T-helper 2 cell (primary cell): ENCODE measurements around the gene RAB17.

ENCODE experiments used
- DNase-seq, 5 experiments: peaks; one replicate each; pipeline versions ENCODE4 v3.0.0 to v3.0.0-alpha.2; 2012 to 2022

Gene RAB17

DNA sequence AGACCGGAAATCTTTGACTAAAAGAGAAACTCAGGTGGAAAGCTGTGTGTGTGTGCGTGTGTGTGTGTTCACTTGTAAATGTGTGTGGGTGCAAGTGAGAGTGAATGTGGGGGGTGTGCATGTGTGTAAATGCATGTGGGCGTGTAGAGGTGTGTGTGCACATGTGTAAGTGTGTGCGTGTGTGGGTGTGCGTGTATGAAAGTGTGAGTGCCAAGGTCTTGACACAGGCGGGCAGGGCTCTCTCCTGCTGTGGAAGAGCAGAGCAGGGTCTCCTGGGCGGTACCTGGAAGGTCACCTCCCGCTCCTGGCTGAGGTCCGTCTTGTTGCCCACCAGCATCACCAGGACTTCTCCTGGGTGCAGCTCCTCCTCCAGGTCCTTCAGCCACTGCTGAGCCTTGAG lies 13.6 kb downstream of the RAB17 start:
- no peak for DNase-seq

DNA sequence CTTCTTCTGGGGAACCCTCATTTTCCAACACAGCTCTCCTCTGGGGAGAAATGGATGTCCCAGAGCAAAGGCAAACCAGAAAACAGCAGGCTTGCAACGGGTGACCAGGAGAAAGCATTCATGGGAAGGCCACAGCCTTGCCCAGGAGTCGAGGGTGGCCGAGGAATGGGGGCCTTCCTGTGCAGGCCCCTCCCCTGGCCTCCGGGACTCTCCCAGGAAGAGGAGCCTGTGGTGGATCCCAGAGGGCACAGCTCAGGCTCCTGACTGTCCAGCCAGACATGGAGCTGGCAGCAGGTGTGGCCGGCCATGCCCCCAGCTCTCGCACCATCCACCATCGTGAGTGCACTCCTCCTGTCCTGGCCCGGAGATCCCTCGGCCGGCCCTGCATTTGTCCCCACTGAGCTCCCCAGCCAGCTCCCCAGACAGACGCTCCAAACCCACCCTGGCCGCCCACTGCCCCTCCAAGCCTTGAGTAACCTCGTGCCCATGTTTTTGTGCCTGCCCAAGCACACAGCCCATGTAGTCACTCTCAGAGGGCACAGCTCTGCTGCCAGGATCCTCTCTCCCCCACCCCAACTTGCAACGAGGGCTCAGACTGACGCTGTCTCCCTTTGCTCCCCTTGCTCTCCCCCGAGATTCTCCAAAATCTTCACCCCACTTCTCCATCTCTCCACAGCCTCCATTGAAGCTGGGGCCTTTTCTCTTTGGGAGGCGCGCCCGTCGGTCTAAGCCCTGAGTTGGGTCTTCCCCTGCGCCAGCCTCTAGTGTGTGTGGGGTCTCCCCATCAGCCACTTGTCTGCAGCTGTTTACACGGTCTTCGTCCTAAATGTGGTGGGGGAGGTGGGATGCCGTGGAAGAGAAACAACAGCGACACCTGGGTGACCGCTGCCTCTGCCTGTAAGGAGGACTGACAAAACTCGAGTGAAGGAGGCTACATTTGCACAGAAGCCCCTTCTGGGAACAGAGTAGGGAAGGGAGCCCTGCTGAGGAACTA lies 14.4 kb downstream of the RAB17 start:
- no peak for DNase-seq

DNA sequence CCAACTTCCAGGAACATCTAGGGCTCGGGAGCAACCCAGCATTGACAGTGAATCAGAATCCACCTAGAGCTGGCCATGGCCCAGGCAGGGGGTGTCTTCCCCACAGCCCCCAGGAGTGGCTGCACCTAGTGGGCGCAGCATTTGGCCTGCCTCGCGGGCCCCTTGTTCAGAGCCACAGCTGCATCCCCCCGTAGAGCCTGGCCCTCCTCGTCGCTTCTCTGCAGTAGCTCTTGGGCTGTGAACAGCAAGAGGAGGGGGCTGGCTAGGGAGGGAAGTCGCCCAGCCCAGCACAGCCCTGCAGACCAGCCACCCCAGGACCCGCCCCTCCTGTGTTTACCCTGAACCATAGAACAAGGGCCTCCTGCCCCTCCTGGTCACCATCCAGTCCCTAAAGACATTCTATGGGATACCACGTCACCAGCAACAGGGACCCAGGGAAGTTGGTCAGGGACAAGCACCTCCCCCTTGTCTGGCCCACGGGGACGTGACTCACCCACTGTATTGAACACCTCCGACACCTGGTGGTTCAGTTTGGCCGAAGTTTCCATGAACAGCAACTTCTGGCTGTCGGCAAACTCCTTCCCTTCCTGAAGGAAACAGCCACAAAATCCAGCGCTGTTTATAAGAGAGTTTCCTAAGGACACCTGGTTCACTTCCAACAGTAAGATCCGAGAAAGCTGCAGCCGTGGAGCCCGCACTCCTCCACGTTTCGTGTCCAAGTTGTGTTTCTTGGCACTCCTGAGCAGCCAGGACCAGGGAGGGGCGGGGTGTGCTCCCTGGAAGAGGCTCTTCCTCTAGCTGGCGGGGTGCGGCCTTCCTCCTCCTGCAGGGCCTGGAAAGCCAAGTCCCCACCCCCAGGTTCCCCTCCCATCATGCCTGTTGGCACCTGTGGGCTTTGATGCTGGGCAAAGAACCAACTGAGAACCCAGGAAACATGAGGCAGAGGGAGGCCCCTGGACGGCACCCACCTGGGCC lies 15.4 kb downstream of the RAB17 start:
- no peak for DNase-seq

DNA sequence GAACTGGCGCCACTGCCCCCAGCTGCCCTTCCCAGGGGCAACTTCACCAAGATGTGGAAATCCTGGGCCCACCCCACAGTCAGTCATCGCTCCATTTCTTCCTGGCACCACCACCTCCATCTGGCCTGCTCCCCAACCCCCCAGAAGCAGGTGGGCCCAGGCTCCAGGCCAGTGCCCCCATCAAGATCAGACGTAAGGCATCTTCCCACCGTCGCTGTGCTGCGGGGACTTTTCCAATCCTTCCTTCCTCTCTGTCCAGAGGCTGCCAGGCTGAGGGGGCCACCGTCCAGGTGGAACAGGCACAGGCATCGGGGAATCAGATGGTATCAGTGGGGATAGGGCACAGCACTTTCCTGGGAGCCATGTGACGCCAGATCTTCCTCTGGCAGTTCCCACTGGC lies 16.1 kb downstream of the RAB17 start:
- no peak for DNase-seq

DNA sequence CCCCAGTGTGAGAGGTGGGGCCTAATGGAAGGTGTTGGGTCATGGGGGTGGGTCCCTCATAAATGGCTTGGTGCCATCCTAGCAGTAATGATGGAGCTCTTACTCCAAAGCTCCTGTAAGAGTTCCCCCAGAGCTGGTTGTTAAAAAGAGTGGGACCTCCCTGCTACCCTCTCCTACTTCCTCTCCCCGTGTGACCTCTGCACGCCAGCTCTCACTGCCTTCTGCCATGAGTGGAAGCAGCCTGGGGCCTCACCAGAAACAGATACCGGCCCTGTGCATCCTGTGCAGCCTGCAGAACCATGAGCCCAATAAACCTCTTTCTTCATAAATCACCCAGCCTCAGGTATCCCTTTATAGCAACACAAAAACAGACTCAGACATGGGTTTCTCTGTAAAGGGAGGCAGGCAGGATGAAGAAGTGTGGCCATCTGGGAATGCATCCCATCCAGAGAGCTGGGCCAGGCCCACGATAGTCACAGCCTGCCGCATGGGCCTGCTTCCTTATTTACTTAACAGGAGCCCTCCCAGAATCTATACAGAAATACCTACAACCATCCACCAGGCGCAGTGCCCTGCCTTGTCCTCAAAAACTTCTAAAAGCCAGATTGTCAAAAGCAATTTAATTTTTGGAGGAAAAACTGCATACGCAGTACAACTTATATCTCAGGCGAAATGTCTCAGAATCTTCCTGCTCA lies 16.7 kb downstream of the RAB17 start:
- no peak for DNase-seq

DNA sequence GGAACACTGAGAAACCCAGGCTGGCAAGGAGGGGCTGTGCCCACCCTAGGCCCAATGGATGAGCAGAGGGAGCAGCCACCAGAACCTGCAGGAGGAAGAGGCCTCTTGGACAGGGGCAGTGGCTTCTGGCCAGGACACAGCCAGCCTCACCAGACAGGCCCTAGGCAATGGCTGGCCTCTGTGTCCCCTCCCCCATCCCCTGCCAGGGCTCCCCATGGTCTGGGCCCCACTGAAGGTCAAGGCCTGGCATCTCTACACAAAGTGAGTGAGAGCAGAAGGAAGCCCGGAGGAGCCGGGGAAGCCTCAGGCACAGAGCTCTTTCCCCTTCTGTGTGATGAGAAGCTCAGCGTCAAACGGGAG lies 17.8 kb downstream of the RAB17 start:
- no peak for DNase-seq

DNA sequence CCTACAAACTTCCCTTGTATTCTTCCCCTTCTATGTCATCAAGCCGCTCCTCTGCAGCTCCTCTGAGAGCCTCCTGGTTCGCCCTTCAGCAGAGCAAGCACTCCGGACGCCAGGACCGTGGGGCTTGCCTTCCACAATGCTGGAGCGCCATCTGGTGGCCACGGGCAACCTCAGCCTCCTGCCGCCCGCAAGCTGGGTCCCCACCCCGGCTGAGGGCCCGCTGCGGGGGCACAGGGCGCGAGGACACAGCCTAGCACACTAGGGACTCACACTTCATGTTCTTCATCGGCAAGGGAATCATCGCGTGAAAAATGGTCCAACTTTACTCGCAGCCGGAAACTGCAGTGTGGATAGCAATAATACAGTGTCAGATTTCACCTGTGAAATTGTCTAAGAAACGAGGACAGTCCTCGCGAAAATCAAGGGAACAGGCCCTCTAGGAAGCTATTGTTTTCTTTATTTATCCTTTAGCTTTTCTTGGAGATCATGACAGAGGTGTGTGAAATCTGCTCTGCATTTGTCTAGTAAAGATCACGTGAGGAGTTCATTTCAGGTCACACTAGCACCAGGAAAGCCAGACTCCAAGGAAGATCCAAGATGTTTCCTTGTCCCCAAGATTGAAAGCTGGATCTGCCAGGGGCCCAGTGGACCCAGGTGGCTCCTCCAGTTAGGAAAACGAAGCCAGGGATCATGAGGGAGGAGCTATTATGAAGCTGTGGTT lies 18.4 kb downstream of the RAB17 start:
- DNase-seq = peak; percentile 52 to 83 (median 77)

DNA sequence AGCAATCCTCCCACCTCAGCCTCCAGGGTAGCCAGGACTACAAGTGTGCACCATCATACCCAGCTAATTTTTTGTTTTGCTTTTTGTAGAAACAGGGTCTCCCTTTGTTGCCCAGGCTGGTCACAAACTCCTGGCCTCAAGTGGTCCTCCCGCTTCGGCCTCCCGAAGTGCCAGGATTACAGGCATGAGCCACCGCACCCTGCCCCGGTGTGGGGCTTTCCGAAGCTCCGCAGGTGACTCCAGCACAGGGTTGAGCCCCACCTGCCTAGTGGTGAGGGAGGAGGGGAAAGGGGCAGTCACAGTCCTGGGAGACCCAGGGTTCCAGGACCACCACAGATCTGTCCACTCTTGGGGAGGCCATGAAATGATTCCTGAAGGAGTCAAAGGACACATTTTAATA lies 19.0 kb downstream of the RAB17 start:
- DNase-seq = no peak

DNA sequence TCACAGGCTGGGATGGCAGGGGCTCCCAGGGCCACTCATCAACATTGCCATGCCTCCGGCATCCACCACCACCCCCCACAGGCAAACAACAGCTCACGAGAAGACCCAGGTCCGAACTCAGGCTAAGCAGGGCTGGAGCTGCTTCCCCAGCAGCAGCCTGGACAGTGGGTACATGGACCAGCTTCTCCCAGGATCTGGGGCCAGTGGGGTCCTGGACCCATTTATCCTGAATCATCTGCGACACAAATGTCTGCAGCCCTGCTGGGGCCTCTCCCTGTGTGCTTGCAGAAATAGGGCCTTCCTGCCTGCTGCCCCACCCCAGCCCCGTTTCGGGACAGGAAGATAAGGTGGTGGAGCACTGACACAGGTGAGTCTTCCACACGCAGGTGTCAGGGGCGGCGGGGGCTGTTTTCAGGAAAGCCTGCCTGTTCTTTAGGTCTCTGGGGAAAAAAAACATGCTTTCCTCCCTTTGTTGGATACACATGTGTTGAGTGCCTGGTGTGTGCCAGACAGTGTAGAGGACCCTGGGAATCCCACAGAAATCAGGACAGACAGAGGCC lies 19.7 kb downstream of the RAB17 start:
- DNase-seq = no peak

DNA sequence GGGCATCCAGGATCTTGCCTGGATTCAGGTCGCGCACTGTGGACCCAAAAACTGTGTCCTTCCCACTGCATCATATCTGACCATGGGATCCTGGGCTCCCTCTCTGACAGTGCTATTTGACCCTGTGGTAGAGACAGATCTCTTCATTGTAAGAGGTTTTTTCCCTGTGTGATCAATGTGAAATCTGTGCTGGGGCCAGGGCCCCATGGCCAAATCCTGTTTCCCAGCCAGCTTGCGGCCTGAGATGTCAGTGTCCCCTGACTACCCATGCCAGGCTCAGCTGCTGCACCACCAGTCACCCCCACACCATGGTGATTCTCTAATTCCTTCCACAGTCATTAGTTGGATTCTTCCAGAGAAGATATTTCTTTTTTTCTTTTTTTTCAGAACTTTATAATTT lies 20.6 kb downstream of the RAB17 start:
- no peak for DNase-seq

DNA sequence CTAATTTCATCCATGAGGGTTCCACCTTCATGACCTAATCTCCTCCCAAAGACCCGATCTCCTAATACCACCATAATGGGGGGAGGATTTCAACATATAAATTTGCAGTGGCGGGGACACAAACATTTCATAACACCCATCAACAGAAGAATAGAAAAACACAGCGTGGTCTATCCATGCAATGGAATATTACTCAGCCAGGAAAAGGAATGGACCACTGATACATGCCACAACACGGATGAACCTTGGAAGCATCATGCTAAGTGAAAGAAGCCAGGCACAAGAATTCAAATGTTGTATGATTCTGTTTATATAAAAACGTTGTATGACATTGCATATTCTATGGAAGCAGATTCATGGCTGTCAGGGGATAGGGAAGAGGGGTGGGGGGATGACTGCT lies 21.5 kb downstream of the RAB17 start:
- DNase-seq = no peak

DNA sequence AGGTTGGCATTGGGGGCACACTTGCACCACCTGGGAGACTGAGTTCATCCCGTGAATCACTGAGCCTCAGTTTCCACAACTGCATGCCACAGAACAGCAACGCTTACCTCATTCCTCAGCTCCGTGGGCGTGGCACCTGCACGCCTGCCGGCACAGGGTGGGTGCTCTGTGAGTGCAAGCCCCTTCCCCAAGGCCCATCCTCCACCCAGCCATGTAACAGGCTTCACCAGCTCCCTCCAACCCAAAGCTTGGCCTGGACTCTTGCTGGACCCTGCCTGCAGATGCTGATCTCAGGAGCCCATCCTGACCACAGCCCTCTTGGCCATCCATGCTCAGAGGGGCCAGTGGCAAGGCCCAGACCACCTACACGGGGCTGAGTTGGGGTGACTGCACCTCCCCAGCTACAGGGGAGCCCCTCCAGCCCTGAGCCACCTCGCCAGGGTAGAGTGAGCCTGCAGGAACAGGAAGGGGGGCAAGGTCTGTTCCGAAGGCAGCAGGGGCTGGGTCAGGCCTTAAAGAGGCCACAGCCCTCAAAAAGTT lies 22.3 kb downstream of the RAB17 start:
- DNase-seq = no peak

DNA sequence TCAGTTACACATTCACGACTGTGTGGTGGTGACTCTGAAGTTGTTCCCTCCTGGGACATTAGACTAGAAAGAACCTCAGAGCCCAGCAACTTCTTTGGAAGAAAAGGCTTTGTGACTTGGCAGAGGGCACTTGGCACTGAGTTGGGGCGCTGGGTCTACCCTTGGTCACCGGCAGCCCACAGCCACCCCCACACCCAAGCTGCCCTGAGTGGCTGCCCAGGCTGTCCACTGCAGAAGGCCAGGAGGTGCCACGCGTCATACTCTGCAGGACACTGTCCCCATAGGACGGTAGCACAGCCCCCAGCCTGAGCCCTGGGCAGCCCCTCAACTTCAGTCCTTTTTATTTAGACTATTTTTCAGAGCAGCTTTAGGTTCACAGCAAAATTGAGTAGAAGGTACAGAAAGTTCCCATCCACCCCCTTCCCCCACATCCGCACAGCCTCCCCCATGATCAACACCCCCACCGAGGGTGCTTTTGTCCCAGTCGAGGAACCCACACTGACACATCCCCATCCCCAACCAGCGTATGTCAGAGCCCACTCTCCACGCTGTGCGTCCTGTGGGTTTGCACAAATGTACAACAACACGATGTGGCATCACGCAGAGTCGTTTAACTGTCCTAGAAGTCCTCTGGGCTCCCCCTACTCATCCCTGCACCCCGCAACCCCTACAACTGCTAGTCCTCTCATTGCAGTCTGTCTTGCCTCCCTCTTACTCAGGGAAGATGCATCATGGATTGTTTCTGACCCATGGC lies 23.1 kb downstream of the RAB17 start:
- DNase-seq = no peak

DNA sequence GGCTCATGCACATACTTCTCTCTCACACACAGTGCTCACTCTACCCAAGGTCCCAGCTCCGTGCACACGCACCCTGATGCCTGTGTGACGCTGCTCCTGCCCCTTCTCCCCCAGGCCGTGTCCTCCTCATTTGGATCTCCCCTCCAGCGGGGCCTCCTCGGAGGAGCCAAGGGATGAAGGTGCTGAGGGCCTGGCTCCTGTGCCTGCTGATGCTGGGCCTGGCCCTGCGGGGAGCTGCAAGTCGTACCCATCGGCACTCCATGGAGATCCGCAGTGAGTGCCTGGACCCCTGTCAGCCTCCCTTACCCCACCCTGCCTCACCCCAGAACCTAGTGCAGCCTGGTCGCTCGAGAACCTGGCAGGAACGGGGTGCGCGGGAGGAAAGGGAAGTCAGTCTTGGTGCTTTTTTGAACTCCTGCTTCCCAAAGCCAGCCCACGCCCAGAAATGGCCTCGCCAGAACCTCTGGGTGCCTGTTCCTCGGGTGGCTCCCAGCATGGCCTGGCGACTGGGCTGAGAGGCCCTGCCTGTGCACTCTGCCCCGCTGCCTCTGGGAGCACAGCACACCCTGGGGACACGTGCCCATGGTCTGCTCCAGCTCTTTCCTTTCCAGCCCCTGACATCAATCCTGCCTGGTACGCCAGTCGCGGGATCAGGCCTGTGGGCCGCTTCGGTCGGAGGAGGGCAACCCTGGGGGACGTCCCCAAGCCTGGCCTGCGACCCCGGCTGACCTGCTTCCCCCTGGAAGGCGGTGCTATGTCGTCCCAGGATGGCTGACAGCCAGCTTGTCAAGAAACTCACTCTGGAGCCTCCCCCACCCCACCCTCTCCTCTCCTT lies 23.9 kb downstream of the RAB17 start, which contains the start of gene PRLH:
TSS of gene PRLH (plus strand) at position 174 of the 835 bp plus-strand sequence. CDS start at position 174, 0 bp downstream.
- DNase-seq = no peak

DNA sequence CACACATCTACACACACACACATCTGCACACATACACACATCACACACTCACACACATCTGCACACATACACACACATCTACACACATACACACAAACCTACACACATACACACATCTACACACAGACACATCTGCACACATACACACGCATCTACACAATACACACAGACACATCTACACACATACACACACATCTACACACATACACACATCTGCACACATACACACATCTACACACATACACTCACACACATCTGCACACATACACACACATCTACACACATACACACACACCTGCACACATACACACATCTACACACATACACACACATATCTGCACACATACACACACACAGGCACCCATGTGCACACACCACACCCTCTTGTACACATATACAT lies 24.6 kb downstream of the RAB17 start:
- no peak for DNase-seq

DNA sequence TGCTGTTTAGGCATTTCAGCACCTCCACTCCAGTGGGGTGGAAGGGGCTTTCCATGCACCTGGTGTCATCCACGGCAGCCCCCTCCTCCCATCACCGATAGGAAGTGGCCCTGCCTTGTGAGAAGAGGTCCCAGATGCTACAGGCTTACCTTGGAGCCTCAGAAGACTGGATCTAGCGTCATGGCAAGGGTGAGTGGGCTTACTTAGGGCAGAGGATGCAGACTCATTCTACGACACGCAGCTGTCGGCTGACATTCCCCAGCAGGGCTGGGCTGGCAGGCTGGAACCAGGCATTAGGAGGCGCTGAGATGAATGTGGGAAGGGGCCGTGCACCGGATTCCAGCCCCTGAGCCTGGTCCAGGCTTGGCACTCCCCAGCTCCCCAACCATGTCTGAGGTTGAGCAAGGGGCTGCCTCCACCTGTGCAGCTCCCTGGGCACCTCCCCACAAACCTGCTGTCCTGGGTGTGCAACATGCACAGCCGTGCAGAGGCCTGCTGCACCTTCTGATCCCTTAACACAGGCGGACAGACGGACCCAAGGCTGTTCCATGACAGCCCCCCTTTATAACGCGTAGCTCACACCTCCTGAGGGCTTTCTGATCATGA lies 25.9 kb downstream of the RAB17 start:
- no peak for DNase-seq

DNA sequence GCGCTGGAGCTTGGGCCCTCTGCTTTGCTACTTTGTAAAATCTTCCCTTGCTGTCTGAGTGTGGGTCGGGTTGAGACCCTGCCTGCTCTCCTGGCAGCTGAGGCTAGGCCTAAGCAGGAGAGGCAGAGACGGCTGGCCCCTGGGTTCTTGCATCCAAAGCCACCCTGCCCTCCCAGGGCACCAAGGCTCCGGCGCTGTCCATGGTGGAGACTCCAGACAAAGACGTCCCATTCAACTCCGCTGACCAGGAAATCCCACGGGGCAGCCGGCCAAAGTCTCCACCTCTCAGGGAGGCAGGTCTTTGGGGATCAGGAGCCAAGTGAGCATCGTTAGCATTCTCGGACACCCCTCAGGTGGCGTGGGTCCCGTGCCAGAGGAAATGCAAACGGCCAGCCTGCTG lies 26.7 kb downstream of the RAB17 start:
- DNase-seq = no peak

DNA sequence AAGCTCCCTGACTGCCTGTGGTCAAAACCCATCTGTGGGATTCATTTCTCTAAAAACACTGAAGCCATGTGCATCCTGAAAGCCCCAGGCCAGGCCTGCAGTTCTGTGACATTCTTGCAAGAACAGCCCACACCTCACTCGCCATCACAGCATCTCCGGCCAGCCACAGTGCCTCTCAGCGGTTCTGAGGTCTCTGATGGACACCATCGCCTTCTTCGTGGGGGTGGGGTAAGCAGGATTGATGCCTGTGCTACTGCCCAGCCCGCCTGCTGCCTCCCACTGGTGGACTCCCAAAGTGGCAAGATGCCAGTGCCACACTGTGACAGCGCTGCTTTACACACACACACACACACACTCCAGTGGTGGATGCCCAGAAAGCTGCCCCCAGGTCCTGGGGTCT lies 29.3 kb downstream of the RAB17 start:
- no peak for DNase-seq

DNA sequence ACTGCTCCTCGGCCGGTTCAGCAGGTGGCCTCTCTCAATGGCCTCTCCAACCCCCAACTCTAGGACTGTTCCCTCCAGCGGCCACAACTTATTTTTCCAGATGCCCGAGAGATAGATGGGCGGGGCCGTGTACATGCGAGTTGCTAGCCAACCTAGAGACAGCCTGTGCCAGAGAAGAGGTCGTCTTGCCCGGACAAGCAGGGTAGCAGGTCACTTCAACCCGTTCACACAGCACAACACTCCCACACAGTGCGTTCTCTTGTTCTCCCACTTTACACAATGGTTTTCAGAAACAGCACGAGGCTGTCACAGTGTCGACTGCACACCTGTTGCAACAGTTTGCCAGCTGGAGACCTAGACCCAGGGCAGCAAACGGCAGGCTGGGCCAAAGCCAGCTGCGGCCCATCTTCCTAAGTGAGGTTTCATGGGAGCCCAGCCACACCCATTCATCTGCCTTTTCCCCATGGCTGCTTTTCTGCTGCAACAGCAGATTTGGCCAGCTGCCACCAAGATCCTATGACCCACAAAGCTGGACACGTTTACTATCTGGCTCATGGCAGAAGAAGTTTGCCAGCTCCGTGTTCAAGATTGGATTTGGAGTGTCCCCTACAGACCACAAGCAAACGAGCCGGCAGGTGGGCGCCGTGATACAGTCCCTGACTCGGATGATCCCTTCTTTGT lies 31.4 kb downstream of the RAB17 start:
- no peak for DNase-seq
